GM13977 (cell line): ENCODE results near the gene INPP4A.

Experiments
- DNase-seq: peaks from one replicate; pipeline ENCODE4 v3.0.0; 2012; ENCODE audit warnings: low spot score
- CTCF ChIP-seq: IDR thresholded peaks from 2 replicates; pipeline ENCODE4 v1.5.1; 2012; ENCODE audit warnings: mild to moderate bottlenecking, control low read depth; ENCODE audit not compliant: insufficient read depth; ENCODE audit errors: extremely low read depth, missing control alignments
- in situ Hi-C: fragments of 300-500 bp; cut with MboI; formaldehyde crosslinking; loops from one replicate; pipeline ENCODE4 v1.12.0; 2022; ENCODE audit warnings: low sequenced_read_pairs, low pct_unique_long_range_greater_than_20kb, mixed read lengths, inconsistent platforms; ENCODE audit not compliant: unreplicated experiment

INPP4A gene

GRCh38 chr2:98573426-98573825 is 128.8 kb downstream of the INPP4A start:
- no peak for DNase-seq
- in situ Hi-C loops = no loop called here
- no peak for TF ChIP-seq CTCF

GRCh38 chr2:98576666-98577312 is 132.1 kb downstream of the INPP4A start:
- in situ Hi-C loops = no loop called here
- no peak for DNase-seq
- no peak for TF ChIP-seq CTCF

- DNase-seq = no peak
- in situ Hi-C loops = no loop called here
- TF ChIP-seq CTCF = no peak
Observed at GRCh38 chr2:98577313-98577712, 132.7 kb downstream of the INPP4A start.

- no peak for DNase-seq
- in situ Hi-C loops = no loop called here
- TF ChIP-seq CTCF = no peak
Observed at GRCh38 chr2:98578231-98578630, 133.6 kb downstream of the INPP4A start.

- no peak for DNase-seq
- in situ Hi-C loops = no loop called here
- no peak for TF ChIP-seq CTCF
Observed at GRCh38 chr2:98579926-98580325, 135.3 kb downstream of the INPP4A start.

GRCh38 chr2:98580656-98581284 is 136.1 kb downstream of the INPP4A start:
- DNase-seq = no peak
- no peak for TF ChIP-seq CTCF
- in situ Hi-C loops = no loop called here
